LoVo (cell line): ENCODE data around the gene SLC13A3.

Source experiments
- DNase-seq: peaks from one replicate; pipeline ENCODE4 v3.0.0-alpha.2; 2016; ENCODE audit warnings: low spot score

The SLC13A3 gene, protein sequence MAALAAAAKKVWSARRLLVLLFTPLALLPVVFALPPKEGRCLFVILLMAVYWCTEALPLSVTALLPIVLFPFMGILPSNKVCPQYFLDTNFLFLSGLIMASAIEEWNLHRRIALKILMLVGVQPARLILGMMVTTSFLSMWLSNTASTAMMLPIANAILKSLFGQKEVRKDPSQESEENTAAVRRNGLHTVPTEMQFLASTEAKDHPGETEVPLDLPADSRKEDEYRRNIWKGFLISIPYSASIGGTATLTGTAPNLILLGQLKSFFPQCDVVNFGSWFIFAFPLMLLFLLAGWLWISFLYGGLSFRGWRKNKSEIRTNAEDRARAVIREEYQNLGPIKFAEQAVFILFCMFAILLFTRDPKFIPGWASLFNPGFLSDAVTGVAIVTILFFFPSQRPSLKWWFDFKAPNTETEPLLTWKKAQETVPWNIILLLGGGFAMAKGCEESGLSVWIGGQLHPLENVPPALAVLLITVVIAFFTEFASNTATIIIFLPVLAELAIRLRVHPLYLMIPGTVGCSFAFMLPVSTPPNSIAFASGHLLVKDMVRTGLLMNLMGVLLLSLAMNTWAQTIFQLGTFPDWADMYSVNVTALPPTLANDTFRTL

GRCh38 chr20:46651091-46651962 is at the start of gene SLC13A3:
SLC13A3 (minus strand) TSS chr20:46651459; CDS start chr20:46651421, 38 bp downstream.
- no peak for DNase-seq

GRCh38 chr20:46701057-46701456 is 49.8 kb upstream of the SLC13A3 start:
- DNase-seq = no peak

DNA sequence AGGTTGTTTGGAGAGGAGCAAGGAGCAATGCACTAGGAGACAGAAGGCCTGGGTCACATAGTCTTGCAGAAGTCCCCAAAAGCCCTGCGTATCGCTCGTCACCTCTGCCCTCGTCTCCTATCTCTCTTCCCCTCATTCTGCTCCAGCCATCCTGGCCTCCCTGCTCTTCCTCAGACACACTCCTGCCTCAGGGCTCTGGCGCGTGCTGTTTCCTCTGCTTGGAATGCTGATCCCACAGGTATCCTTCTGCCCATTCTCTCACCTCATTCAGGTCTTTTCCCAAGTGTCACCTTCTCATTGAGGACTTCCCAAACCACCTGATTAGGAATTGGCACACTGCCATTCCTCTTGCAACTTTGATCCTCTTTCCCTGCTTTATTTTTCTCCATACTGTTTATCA is 49.2 kb upstream of the SLC13A3 start:
- DNase-seq = no peak

- DNase-seq = peak; percentile 46
Observed at GRCh38 chr20:46699651-46700359, 48.5 kb upstream of the SLC13A3 start.

GRCh38 chr20:46698788-46699187 is 47.5 kb upstream of the SLC13A3 start:
- no peak for DNase-seq

GRCh38 chr20:46696791-46697279 is 45.6 kb upstream of the SLC13A3 start:
- no peak for DNase-seq

- no peak for DNase-seq
Observed at GRCh38 chr20:46695892-46696291, 44.6 kb upstream of the SLC13A3 start.

DNA sequence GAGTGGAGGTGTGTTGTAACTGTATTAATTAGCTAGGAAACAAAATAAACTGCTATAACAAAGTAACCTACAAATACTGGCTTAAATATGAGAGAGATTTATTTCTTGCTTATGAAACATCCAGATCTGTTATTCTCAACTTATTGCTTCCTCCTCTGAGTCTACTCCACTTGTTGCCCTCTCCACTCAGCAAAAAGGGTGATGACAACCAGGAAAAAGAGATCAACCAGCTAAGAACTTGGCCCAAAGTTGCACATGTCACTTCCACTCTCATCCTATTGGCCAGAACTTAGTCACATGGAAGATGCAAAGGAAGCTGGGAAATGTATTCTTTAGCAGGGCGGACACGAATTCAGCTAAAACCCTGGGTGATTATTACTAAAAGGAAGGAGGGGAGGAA is 43.2 kb upstream of the SLC13A3 start:
- no peak for DNase-seq

GRCh38 chr20:46691196-46691595 is 39.9 kb upstream of the SLC13A3 start:
- DNase-seq = no peak

GRCh38 chr20:46690219-46691106 is 39.2 kb upstream of the SLC13A3 start:
- no peak for DNase-seq

- no peak for DNase-seq
Observed at GRCh38 chr20:46689754-46690085, 38.5 kb upstream of the SLC13A3 start.

- peak; percentile 100 for DNase-seq
Observed at GRCh38 chr20:46689082-46689753, 38.0 kb upstream of the SLC13A3 start, which contains the start of gene TP53RK. TP53RK (minus strand) TSS chr20:46689444; CDS start chr20:46689414, 30 bp downstream.

DNA sequence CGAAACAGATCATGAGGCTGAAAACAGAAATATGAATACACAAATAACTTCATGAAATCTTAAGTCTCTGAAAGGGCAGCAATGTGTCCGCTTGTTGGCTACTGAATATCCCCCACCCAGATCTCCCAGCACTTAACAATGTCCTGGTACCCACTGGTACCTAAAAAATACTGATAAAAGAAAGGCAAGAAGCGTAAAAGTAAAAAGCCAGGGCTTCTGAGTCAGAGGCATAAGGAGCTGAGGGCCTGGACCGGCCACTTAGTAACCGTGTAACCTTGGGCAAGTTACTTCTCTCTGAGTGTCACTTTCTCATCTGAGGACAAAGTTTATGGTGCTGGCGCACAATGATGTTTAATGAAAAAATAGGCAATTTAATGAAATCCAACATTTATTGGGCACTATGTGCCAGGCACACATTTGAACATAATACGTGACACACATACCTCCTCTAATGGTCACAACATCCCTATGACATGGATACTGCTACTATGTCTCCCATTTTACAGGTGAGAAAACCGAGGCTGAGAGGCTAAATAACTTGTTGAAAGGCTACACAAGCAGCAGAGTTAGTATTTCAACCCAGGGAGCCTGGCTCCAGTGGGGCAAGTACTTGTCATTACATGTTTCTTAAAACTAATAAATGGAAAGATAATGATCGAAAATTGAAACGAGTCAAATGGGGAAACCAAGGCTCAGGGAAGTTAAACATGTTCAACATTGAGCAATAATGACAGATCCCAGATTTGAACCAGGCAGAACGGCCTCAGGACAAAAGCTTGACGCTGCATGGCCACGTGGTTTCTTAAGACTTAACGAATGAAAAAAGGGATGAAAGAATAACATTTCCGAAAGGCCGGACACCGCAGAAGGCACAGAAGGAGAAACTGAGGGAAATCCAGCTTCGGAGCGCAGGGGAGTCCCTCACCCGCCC is 37.2 kb upstream of the SLC13A3 start:
- no peak for DNase-seq

DNA sequence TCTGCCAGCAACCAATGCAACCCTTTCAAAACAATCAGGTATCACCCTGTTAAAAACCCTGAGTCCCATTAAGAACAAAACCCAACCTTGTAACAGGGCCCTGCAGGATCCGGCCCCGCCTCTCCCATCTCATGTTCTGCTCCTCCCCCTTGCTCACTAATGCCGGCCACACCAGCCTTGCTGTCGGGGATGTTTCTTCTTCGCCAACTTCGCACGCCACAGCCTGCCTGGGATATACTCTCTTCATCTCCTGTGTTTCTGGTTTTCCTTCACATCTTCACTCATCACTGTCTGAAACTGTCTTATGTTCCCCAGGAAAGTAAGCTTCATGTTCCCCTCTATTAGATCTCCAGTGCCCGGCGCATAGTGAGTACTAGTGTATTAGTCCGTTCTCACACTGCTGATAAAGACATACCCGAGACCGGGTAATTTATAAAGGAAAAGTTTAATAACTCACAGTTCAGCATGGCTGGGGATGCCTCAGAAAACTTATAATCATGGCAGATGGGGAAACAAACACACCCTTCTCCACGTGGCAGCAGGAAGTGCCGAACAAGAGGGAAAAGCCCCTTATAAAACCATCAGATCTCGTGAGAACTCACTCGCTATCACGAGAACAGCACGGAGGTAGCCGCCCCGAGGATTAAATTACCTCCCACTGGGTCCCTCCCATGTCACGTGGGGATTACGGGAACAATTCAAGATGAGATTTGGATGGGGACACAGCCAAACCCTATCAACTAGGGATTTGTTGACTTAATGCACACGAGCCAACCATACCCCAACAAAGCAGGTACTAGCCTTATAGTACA is 32.9 kb upstream of the SLC13A3 start:
- no peak for DNase-seq

DNA sequence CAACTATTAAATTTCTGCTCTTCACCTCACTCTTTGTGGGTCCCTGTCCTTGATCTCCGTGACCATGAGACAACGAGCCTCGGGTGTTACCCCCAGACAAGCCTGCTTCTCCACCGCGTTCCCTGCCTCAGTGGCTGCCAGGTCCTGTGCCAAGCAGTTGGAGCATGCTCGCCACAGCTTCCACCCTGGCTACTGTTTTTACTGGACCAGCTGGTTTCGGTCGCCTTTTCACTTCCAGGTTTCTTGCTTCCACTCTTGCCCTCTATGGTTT is 32.3 kb upstream of the SLC13A3 start:
- no peak for DNase-seq

DNA sequence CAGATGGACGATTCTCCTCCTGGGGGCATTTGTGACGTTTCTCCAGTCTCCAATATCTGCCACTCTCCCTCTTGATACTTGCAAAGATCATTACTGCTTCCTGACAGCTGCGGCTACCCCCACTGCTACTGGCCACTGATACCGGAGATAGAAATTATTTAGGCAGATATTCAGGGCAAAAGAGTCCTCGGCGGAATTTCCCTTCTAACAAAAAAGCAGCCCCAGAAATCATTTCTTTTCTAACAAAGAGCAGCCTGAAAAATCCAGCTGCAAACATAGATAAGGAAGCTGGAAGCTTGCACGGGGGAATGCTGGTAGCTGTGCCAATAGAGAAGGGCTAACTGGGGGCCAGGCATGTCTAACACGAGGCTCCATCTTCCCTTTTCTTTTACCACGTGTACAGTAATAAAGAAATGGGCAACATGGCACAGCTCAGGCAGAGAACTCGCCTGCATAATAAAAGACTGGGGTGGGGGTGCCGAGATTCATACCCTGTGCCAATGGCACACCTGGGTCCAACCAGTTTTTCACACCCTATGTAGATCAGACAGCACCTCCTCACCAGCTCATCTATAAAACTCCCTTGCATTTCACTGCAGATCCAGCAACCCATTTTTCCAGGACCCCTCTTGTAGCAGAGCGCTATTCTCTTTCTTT is 31.9 kb upstream of the SLC13A3 start:
- no peak for DNase-seq

GRCh38 chr20:46682063-46682821 is 31.0 kb upstream of the SLC13A3 start:
- no peak for DNase-seq
